Measurements from ENCODE around the gene ENDOV.

Gene ENDOV

DNA sequence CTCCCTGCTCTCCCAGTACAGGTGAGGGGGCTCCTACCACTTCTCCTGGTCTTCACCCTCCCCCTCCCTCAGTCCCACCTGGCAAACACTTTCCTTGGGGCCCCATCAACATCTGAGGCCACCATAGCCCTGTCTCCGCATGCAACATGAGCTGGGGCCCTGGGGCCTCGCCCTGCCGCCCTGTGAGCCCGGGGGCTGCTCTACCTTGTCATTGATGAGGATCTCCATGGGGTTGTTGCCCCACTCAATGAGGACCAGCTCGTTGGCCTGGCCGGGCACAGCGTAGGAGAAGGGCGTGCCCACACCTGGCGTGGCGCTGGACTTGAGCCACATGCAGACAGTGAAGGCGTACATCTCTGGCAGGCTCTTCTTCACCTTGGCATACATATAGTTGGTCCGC is 58.0 kb downstream of the ENDOV start:
- no peak for DNase-seq

DNA sequence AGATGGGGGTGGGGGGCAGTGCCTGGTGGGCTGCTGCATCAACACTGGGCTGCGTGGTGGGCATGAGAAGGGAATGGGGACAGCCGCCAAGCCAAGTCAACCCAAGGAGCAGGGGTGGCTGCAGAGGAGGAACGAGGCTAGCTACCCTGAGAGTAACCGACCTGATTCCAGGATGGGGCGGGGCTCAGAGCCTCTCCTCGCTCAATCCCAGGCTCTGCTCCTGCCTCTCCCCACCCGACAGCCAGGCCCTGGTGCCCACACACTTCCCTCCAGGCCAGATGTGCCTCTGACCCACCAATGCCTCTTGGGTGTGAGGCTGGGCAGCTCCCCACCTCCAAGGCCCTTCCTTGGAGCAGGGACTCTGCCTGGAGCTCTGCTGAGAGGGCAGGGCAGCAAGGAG is 58.7 kb downstream of the ENDOV start:
- no peak for DNase-seq

GRCh38 chr17:80474231-80474960 is 59.4 kb downstream of the ENDOV start:
- peak in 1 of 2 donors; percentile 27 for DNase-seq

DNA sequence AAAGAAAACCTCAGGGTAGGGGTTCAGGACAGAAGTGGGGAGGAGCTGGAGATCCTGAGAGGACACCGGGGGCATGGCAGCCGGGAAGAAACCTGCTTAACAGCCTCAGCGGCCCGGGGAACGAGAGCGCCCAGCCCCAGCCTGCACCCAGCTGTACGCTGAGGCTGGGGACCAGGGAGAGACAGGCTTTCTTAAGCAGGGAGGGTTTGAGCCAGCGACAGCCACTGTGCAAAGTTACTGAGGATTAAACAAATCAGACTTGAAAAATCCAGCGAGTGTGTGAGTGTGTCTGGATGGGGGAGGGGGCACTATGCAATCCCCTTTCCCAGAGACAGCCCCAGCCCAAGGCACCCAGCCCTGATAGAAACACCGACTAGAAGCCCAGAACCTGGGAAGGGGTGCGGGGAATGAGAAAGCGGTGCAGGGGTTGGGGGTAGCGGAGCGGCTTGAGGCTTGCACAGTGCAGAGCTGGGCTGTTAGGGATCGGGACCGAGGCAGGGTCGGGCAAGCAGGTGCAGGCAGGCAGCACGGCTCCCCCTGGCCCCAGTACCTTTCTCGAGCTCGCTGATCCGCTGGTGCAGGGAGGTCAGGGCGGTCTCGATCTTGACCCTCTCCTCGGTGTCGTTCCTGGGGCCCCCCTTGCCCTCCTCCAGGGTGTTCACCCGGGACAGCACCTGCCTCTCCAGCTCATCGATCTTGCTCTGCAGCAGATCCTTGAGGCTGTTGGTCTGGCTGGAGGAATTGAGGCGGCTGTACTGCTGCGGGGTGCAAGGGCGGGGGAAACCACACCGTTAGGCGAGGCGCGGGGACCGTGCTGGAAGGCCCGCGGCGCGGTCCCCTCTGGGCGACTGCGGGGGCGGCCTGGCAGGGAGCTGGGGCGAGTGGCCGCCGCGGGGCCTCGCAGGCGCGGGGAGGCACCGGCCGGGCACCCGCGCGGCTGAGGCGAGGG is 60.3 kb downstream of the ENDOV start:
- no peak for DNase-seq

- no peak for DNase-seq
Measured at GRCh38 chr17:80475910-80476876, 61.2 kb downstream of the ENDOV start, which contains the start of gene NPTX1. TSS of gene NPTX1 (minus strand) at chr17:80476607. CDS start at chr17:80476446, 161 bp downstream.

DNA sequence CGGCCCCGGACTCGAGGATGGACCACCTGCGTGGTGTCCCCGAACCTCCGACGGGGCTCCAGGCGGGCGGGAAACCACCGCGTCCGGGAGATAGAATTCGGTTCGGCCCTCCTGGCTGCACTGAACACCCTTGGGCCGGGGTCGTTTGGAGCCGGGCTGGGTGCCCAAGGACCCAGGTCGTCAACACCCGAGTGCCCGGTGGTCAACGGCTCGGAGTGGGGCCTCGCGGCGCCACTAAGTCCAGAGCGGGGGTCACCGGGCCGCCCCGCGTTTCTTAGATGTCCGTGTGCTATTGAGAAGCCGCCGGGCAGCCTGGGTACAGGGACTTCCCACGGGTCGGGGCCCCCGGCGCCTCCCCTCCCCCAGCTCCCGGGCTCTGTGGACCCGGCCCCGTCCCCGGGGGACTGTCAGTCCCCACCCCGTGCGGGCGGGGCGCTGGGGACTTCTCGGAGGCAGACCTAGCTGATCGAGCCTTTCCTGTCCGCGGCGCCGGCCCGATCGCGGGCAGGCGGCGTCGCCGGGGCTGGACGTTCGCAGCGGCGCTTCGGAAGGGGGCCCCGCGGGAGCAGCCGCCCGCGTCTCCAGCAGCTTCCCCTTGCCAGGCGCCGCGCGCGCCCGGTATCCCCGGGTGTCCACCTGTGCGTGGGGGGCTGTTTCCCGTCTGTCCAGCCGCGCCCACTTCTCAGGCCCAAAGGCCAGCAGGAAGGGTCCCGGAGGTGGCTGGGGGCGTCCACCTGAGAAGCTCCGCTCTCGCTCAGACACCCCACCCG is 62.1 kb downstream of the ENDOV start:
- no peak for DNase-seq

DNA sequence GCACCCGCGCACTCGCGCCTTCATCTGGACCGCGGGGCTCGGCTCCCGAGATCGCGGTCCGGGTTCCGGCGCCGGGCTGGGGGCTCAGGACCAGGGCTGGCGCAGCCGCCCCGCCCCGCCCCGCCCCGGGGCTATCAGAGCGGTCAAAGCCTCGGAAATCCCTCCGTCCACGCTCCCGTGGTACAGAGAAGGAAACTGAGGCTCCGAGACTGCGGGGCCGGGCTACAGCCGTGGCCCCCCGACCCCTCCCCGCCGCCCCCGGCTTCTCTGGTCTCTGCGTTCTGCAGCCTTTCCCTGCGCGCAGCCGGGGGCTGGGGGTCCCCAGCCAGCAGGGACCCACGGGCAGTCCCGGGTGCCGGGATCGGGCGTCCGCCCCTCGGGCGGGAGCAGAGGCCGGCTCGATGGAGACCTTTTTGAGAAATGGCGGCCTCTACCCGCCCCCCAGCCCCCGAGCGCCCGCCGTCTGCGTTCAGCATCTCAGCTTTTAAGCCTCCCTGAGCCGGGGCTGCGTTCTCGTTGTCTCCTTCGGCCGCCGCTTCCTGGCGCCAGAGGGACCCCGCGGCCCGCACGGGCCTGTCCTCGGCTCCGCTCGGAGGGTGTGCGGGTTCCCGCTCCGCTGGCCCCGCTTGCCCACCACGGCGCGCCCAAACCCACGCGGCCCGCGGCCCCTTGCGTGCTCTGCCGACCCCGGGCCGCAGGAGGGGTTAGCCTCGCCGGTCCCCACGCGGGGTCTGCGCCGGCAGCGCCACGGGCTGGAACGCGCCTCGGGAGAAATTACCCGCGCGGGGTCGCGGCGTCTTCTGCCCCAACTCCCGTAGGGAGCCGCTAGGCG is 62.9 kb downstream of the ENDOV start:
- no peak for DNase-seq

DNA sequence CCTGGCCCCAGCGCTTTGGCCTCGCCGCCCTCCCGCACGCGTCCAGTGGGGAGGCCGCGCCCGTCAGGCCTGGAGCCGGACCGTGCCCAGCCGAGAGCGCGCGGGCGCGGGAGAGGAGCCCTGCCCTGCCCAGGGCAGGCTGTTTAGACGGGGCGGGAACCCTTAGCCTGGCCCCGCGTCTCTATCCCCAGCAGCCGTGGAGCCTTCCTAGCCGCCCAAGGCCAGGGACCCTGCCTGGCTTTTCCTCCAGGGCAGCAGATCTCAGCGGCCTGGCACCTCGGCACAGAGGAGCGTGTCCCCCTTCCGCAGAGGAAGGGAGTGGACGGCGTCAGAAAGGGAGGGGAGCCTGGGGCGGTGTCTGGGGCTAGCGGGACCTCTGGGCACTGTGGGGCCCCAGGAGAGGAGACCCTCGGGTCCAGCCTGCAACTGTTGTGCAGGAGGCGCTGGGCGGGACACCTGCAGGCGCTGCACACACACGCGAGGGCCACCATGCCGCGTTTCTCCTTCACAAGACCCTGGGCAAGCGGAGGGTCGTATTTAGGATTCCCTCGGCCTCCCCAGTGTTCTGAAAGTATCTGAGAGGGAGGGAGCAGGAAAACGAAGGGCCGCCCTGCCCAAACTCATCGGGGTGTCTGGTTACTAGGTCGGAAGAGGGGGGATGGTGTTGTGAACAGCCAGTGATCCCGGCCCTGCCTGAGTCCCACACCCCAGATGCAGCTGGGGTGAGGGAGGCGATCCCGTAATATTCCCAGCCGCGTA is 63.7 kb downstream of the ENDOV start:
- DNase-seq = no peak

- DNase-seq = no peak
Measured at GRCh38 chr17:80479246-80479566, 64.2 kb downstream of the ENDOV start.

DNA sequence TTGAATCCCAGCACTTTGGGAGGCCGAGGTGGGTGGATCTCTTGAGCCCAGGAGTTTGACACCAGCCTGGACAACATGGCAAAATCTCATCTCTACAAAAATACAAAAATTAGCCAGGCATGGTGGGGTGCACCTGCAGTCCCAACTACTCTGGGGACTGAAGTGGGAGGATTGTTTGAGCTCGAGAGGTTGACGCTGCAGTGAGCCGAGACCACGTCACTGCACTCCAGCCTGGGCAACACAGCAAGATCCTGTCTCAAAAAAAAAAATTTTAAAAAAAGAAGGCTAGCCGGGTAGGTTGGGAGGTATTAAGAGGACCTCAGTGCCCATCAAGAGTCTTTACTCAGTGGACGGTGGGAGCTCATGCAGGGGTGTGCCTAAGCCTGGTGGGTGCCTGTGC is 65.3 kb downstream of the ENDOV start:
- DNase-seq = no peak

GRCh38 chr17:80481284-80482057 is 66.5 kb downstream of the ENDOV start:
- DNase-seq = no peak

DNA sequence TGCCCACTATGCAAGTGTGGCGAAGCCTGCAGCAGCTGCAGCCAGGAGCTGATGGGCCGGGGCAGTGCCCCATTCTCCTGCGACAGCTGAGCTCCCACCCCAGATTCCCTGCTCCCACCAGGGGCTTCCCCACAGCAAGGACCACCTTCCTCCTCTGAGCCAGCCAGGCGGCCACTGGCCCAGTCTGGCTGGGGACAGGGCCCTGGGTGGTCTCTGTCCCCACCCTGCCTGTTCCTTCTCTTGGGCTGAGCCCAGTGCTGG is 67.0 kb downstream of the ENDOV start:
- no peak for DNase-seq

GRCh38 chr17:80482555-80483308 is 67.8 kb downstream of the ENDOV start:
- no peak for DNase-seq

- no peak for DNase-seq
Measured at GRCh38 chr17:80485846-80486245, 70.9 kb downstream of the ENDOV start.

GRCh38 chr17:80486692-80487091 is 71.7 kb downstream of the ENDOV start:
- DNase-seq = no peak

GRCh38 chr17:80487511-80487910 is 72.5 kb downstream of the ENDOV start:
- DNase-seq = no peak

Data from hippocampal formation (tissue), 2 donors.